Stimulated activated CD8-positive, alpha-beta memory T cell treated with anti-CD3 and anti-CD28 coated beads, Interleukin-7, amount 100 ng/mL, for 4 hours (primary cell): ENCODE measurements around the gene GNA15.
"Not testable (repeated sequence)": the region's sequence is repeated elsewhere in the genome, so short reads cannot be mapped to it uniquely, and the experiment has no call there.

ENCODE experiments used
- DNase-seq, 2 donors: peaks; one replicate each; pipeline ENCODE4 v3.0.0-alpha.2; 2020; ENCODE audit warnings: low read depth in 2 of 2

Gene GNA15

GRCh38 chr19:3190921-3191805 is 55.3 kb downstream of the GNA15 start:
- no peak for DNase-seq

- not testable (repeated sequence) for DNase-seq
Observed at GRCh38 chr19:3191806-3192104, 55.9 kb downstream of the GNA15 start.

- DNase-seq: no peak
Observed at GRCh38 chr19:3192228-3192635, 56.4 kb downstream of the GNA15 start.

GRCh38 chr19:3192684-3193083 is 56.9 kb downstream of the GNA15 start:
- no peak for DNase-seq

GRCh38 chr19:3193256-3194105 is 57.6 kb downstream of the GNA15 start:
- no peak for DNase-seq

- no peak for DNase-seq
Observed at GRCh38 chr19:3194106-3195087, 58.6 kb downstream of the GNA15 start.

GRCh38 chr19:3196064-3196932 is 60.5 kb downstream of the GNA15 start:
- DNase-seq: no peak

GRCh38 chr19:3196933-3197205 is 61.0 kb downstream of the GNA15 start:
- no peak for DNase-seq

GRCh38 chr19:3198901-3199700 is 63.3 kb downstream of the GNA15 start:
- DNase-seq: no peak

- DNase-seq: no peak
Observed at GRCh38 chr19:3201072-3201700, 65.4 kb downstream of the GNA15 start.

- DNase-seq: no peak
Observed at GRCh38 chr19:3201911-3202310, 66.1 kb downstream of the GNA15 start.

GRCh38 chr19:3202346-3202745 is 66.5 kb downstream of the GNA15 start:
- no peak for DNase-seq

- DNase-seq: not testable (repeated sequence)
Observed at GRCh38 chr19:3202895-3203294, 67.1 kb downstream of the GNA15 start.

GRCh38 chr19:3203805-3204645 is 68.2 kb downstream of the GNA15 start:
- no peak for DNase-seq

GRCh38 chr19:3204646-3205275 is 68.9 kb downstream of the GNA15 start:
- no peak for DNase-seq

GRCh38 chr19:3206216-3206953 is 70.6 kb downstream of the GNA15 start:
- DNase-seq: no peak

GRCh38 chr19:3207461-3208242 is 71.8 kb downstream of the GNA15 start:
- no peak for DNase-seq
